ENCODE results near the gene GPRC5B.

- TF ChIP-seq CTCF (IDR thresholded peaks at IDR 0.05) (no peak), POLR2A (IDR thresholded peaks at IDR 0.05) (no peak), POLR2AphosphoS5 (IDR thresholded peaks at IDR 0.05) (no peak), EP300 (IDR thresholded peaks at IDR 0.05) (no peak)
These were observed 61.3 kb downstream of the GPRC5B start for GRCh38 chr16:19823322-19823721.

Measured in upper lobe of left lung (tissue), 4 donors.